NB4 (cell line): ENCODE data around the gene SYTL5.

Experiments used
- DNase-seq: peaks from one replicate; pipeline ENCODE4 v3.0.0; 2010; ENCODE audit warnings: low read depth
- H3K4me3 ChIP-seq: one replicate; pipeline ENCODE4 v1.5.1; 2011; ENCODE audit warnings: mild to moderate bottlenecking, low read depth, low read length, moderate library complexity
- MYC ChIP-seq: IDR thresholded peaks from 2 replicates; pipeline ENCODE4 v1.6.1; 2011; ENCODE audit warnings: low read depth, low read length
- POLR2A ChIP-seq: IDR thresholded peaks from 2 replicates; pipeline ENCODE4 v1.6.1; 2011; ENCODE audit warnings: mild to moderate bottlenecking; ENCODE audit not compliant: insufficient read length; ENCODE audit errors: extremely low read depth
- TF ChIP-seq, protein P1 (sequence below): IDR thresholded peaks from one replicate; pipeline ENCODE4 v1.5.1; 2012; ENCODE audit warnings: low read depth, low read length
- TF ChIP-seq, protein P2 (sequence below): IDR thresholded peaks from 2 replicates; pipeline ENCODE4 v1.6.1; 2011; ENCODE audit warnings: low read depth, low read length

SYTL5 gene

DNA sequence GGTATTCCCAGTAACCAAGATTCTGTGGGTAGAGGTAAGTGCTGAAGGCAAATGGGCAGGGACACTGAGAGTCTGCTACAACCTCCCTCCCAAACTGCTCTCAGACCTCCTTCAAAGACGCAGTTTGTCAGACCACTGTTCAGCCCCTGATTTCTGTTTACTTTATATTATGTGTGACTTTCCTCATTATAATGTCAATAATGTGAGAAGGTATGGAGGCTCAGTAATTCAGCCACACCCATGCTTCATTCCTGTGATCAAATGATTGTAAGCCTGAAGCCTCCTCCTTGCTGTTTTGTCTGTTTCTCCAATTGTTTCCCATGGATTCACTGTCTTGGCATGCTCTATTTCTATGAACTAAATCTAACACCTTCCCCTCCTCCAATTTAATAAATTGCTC is 75.6 kb downstream of the SYTL5 start:
- TF ChIP-seq MYC (no peak), POLR2A (no peak)
- TF ChIP-seq, protein P1, sequence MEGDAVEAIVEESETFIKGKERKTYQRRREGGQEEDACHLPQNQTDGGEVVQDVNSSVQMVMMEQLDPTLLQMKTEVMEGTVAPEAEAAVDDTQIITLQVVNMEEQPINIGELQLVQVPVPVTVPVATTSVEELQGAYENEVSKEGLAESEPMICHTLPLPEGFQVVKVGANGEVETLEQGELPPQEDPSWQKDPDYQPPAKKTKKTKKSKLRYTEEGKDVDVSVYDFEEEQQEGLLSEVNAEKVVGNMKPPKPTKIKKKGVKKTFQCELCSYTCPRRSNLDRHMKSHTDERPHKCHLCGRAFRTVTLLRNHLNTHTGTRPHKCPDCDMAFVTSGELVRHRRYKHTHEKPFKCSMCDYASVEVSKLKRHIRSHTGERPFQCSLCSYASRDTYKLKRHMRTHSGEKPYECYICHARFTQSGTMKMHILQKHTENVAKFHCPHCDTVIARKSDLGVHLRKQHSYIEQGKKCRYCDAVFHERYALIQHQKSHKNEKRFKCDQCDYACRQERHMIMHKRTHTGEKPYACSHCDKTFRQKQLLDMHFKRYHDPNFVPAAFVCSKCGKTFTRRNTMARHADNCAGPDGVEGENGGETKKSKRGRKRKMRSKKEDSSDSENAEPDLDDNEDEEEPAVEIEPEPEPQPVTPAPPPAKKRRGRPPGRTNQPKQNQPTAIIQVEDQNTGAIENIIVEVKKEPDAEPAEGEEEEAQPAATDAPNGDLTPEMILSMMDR = no peak
- TF ChIP-seq, protein P2, sequence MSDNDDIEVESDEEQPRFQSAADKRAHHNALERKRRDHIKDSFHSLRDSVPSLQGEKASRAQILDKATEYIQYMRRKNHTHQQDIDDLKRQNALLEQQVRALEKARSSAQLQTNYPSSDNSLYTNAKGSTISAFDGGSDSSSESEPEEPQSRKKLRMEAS = no peak
- no peak for DNase-seq
- no peak overlapping the region for H3K4me3 ChIP-seq

DNA sequence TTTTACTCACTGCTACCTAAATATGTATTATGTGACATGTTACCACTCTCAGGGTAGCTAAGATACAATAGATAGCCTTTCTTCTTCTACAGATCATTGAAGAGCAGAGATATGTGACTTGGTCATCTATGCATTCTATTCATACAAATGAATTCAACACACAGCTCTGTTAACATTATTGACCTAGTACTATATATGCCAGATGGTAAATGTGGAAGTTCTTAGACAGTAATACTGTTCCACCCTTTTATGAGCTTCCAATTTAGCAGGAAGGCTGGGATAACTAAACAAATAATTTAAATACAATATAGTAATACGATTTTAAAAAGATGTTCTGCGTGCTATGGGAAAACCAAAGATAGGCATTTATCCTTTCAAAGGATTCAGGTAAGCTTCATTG is 76.0 kb downstream of the SYTL5 start:
- DNase-seq = no peak
- H3K4me3 ChIP-seq = no peak overlapping the region
- TF ChIP-seq POLR2A = no peak
- TF ChIP-seq, protein P1 = no peak
- TF ChIP-seq, protein P2 = no peak
- no peak for TF ChIP-seq MYC

DNA sequence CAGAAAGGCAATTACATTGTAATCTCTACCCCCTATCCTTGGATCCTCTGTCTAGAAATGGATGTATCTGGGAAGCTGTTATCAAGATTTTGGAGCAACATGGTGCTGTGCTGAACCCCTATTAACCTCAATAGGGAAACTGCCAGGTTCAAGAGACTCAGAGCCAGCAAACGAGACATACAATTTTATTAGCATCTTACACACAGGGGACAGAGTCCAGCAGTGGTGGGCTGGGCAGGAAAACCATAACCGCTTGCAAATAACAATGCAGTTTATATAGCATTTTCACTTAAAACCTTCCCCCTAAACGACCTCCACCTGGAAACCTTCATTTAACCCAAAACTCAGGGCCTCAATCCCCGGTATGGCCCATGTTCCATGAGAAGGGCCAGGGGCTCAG is 79.5 kb downstream of the SYTL5 start:
- DNase-seq = no peak
- no peak overlapping the region for H3K4me3 ChIP-seq
- TF ChIP-seq, protein P1 = no peak
- TF ChIP-seq MYC = no peak

DNA sequence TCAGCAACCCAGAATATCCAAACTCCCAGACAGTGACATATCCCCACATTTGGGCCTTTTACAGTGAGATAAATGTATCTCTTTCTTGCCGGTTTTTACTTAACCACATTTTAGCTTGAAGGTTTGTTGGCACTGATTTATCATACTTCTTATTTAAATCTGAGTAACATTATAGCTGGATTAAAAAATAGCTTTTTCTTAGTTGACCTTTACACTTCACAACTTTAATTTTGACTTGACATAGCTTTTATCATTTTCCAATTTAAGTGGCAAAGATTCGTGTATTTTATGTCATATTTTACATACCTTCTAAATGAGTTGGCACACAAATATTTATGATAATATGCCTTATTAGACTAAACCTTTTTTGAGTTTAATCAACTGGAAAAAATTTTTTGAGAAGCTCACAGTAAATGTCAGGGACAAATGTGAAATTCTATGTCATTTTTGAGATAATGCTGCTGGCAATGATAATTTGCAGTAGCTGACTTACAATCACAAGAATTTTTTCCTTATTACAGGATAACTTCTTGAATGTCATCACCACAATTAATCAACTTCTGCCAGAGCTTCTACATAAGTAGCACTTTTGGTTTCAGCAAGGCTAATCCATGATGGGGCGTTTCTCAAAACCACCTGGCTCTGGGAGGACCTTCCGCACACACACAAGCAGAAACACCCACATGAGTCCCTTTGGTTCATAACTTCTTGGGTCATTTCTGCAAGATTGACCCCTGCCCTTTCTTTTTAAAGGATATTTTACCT is 80.3 kb downstream of the SYTL5 start:
- DNase-seq = no peak
- H3K4me3 ChIP-seq = no peak overlapping the region
- TF ChIP-seq POLR2A (no peak), MYC (no peak)
- TF ChIP-seq, protein P2 = no peak
- TF ChIP-seq, protein P1 = no peak

DNA sequence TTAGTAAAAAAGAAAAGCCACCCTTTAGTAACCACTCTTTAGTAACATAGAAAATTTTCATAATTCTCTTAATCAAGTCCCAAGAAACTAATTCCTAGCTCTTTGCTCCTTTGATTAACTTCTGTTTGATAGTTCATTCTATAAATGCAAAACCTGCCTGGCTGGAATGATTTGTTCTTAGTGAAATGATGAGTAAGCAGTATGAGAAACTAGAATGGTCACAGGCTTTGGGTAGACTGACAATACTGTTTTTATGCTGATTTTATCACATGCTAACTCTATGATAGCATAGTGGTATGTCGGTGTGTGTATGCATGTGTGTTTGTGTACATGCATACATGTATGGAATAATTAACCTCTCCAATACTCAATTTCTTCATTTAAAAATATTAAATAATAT is 81.2 kb downstream of the SYTL5 start:
- TF ChIP-seq POLR2A (no peak), MYC (no peak)
- TF ChIP-seq, protein P2 = no peak
- TF ChIP-seq, protein P1 = no peak
- H3K4me3 ChIP-seq = no peak overlapping the region
- no peak for DNase-seq
